Measurements from ENCODE around the gene ZC3H7B.

- no peak for TF ChIP-seq CTCF (conservative IDR thresholded peaks at IDR 0.05; ENCODE audit: low read depth, low read length)
- TF ChIP-seq EZH2phosphoT487 (IDR thresholded peaks at IDR 0.05; ENCODE audit: borderline replicate concordance, low read length): no peak
Observed at GRCh38 chr22:41364233-41364632, 62.9 kb downstream of the ZC3H7B start.
